Natural killer cell (primary cell): Measurements from ENCODE around the gene TOR1B. TPM values are rescaled to one million over a fixed set of nuclear protein-coding genes. Genes with fewer than 3 reads are reported as not detected.

Experiments
- ATAC-seq, 3 donors: fragments of 150-1000 bp in 2 of 3; fragments of 200-7000 bp in 1 of 3; cut with Tn5 transposase; 1 replicate in 1 of 3; 2 replicates in 2 of 3; pipeline ENCODE4 v1.10.0; 2021; ENCODE audit warnings: mild to moderate bottlenecking in 2 of 3, moderate library complexity in 2 of 3
- DNase-seq, 2 donors: peaks; one replicate each; pipeline versions ENCODE4 v3.0.0 to v3.0.0-alpha.2; 2013 to 2021; ENCODE audit warnings: mixed read lengths in 1 of 2
- H3K27ac ChIP-seq: one replicate; pipeline ENCODE4 v1.5.1; 2013; ENCODE audit warnings: mild to moderate bottlenecking, low read length
- H3K27me3 ChIP-seq: one replicate; pipeline ENCODE4 v1.6.1; 2013; ENCODE audit warnings: low read length; ENCODE audit not compliant: control insufficient read depth, insufficient read depth
- H3K36me3 ChIP-seq: one replicate; pipeline ENCODE4 v1.6.1; 2013; ENCODE audit warnings: low read length; ENCODE audit not compliant: control insufficient read depth, insufficient read depth
- H3K4me1 ChIP-seq: one replicate; pipeline ENCODE4 v1.6.1; 2013; ENCODE audit warnings: low read length; ENCODE audit not compliant: control insufficient read depth, insufficient read depth
- H3K4me3 ChIP-seq: one replicate; pipeline ENCODE4 v1.5.1; 2013; ENCODE audit warnings: low read length
- H3K9me3 ChIP-seq: one replicate; pipeline ENCODE4 v1.6.1; 2013; ENCODE audit warnings: low read length; ENCODE audit not compliant: control insufficient read depth, insufficient read depth
- H3K27ac Mint-ChIP-seq, 2 donors: one replicate each; pipeline ENCODE4 v1.8.0; 2022; ENCODE audit warnings: mild to moderate bottlenecking in 2 of 2, mixed read lengths in 2 of 2, moderate library complexity in 1 of 2
- H3K27me3 Mint-ChIP-seq, 2 donors: one replicate each; pipeline ENCODE4 v1.8.0; 2022; ENCODE audit warnings: low read depth in 2 of 2, mixed read lengths in 2 of 2
- H3K36me3 Mint-ChIP-seq: one replicate; pipeline ENCODE4 v1.8.0; 2022; ENCODE audit warnings: mixed read lengths
- H3K4me1 Mint-ChIP-seq, 2 donors: one replicate each; pipeline ENCODE4 v1.8.0; 2022; ENCODE audit warnings: mixed read lengths in 2 of 2
- H3K4me3 Mint-ChIP-seq: one replicate; pipeline ENCODE4 v1.8.0; 2022; ENCODE audit warnings: mild to moderate bottlenecking, moderate library complexity, mixed read lengths
- H3K9me3 Mint-ChIP-seq, 2 donors: one replicate each; pipeline ENCODE4 v1.8.0; 2022; ENCODE audit warnings: mixed read lengths in 2 of 2
- WGBS: methylation state at CpG from one replicate; pipeline ENCODE4 v1.1.7; 2013; ENCODE audit warnings: missing lambda C conversion rate; ENCODE audit not compliant: insufficient coverage; 5-methylcytosine and 5-hydroxymethylcytosine counted together
- intact Hi-C: fragments of 100-400 bp; cut with micrococcal nuclease; formaldehyde crosslinking; loops from one replicate; pipeline ENCODE4 v1.14.2; 2022
- total RNA-seq, 4 donors: library from RNA; stranded (reverse); fragments of 120-200 nt in 1 of 4; gene quantifications; one replicate each; pipeline versions ENCODE4 v1.2.3 to v1.2.4, GENCODE V29; 2013 to 2022
- TF ChIP-seq, protein P1 (sequence below): fragments of 200-600 bp; IDR thresholded peaks from one replicate; pipeline ENCODE4 v1.8.0; 2022; ENCODE audit warnings: antibody characterized with exemption

TOR1B gene
- total RNA-seq, 3 donors from 2014 or later (not counting 1 experiment from before 2014, with no cell fraction given), result 20.2 to 30.5 (median 23.9) TPM

DNA sequence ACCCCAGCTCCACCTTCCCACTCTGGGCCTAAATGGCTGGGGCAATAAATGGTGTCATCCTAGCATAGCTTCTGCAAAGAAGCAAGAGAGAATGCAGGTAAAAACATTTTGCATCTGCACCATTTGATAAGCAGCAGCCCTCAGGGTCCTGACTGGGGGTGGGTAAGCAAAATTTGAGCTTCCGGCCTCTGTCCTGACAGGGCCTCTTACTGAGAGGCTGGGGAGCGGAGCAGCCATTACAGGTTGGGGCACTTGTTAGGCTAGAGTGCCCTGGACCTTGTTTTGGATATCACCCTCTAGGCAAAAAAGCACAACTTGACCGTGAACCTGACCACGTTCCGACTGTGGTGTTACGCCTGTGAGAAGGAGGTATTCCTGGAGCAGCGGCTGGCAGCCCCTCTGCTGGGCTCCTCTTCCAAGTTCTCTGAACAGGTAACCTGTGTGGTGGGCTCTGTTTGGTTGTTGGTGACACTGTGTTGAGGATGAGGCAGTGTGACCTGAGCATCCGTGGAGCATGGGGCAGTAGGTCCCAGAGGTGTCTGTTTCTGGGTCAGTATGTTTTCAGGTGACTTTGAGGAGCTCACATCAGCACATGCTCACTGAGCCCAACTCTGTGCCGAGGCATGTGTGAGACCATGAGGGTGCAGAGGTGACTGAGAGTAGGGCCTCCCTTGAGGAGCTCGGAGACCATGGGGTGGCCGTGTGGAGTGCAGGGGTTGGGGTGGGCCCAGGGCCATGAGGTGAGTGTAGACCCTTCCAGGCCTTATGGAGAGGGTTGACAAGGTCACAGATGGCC is 55.4 kb downstream of the TOR1B start:
- H3K27me3 ChIP-seq, result no peaks in the 10 kb centered on the region
- H3K4me1 ChIP-seq, result peaks cover 41% of the 10 kb centered on the region
- H3K4me3 Mint-ChIP-seq, result no peak overlapping the region
- intact Hi-C loops, result no loop called here
- H3K27ac Mint-ChIP-seq, result no peak overlapping the region
- H3K27ac ChIP-seq, result no peak overlapping the region
- H3K4me1 Mint-ChIP-seq, result peaks cover 34 to 35% of the 10 kb centered on the region in 2 donors
- DNase-seq (no peak), ATAC-seq (no peak)
- H3K36me3 ChIP-seq, result peaks cover 62% of the 10 kb centered on the region
- TF ChIP-seq, protein P1, sequence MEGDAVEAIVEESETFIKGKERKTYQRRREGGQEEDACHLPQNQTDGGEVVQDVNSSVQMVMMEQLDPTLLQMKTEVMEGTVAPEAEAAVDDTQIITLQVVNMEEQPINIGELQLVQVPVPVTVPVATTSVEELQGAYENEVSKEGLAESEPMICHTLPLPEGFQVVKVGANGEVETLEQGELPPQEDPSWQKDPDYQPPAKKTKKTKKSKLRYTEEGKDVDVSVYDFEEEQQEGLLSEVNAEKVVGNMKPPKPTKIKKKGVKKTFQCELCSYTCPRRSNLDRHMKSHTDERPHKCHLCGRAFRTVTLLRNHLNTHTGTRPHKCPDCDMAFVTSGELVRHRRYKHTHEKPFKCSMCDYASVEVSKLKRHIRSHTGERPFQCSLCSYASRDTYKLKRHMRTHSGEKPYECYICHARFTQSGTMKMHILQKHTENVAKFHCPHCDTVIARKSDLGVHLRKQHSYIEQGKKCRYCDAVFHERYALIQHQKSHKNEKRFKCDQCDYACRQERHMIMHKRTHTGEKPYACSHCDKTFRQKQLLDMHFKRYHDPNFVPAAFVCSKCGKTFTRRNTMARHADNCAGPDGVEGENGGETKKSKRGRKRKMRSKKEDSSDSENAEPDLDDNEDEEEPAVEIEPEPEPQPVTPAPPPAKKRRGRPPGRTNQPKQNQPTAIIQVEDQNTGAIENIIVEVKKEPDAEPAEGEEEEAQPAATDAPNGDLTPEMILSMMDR, result no peak
- H3K36me3 Mint-ChIP-seq, result peaks cover 9% of the 10 kb centered on the region
- no peaks in the 10 kb centered on the region for H3K9me3 ChIP-seq
- H3K4me3 ChIP-seq, result no peak overlapping the region
- H3K9me3 Mint-ChIP-seq, result no peaks in the 10 kb centered on the region
- 87% methylated on average over 11 of the region's 11 CpGs for WGBS
- H3K27me3 Mint-ChIP-seq, result no peaks in the 10 kb centered on the region

Other genes with a start within 250 kb of the TOR1B start
- gene C9orf50, start 182.1 kb upstream of the TOR1B start, total RNA-seq, result not detected
- gene NTMT1, start 177.0 kb upstream of the TOR1B start, total RNA-seq, result 10 to 100 TPM; 17.1 to 23.5 (median 17.1) TPM
- 10 to 100 TPM; 21.9 to 35.4 (median 32.4) TPM for gene ASB6, start 161.0 kb upstream of the TOR1B start, total RNA-seq
- gene PRRX2, start 137.5 kb upstream of the TOR1B start, total RNA-seq, result not detected
- gene PTGES, start 50.1 kb upstream of the TOR1B start, total RNA-seq, result under 1 TPM; 0.28 to 0.47 (median 0.39) TPM
- 10 to 100 TPM; 26.1 to 36.4 (median 34.8) TPM for gene TOR1A, start 21.0 kb downstream of the TOR1B start, total RNA-seq
- gene C9orf78, start 32.1 kb downstream of the TOR1B start, total RNA-seq, result 10 to 100 TPM; 93.7 to 97.9 (median 97.6) TPM
- 10 to 100 TPM; 66.8 to 86.1 (median 80.3) TPM for gene USP20, start 32.3 kb downstream of the TOR1B start, total RNA-seq
- 100 to 1,000 TPM; 177 to 209 (median 203) TPM for gene FNBP1, start 240.0 kb downstream of the TOR1B start, total RNA-seq